Ascending aorta (tissue), 2 donors: ENCODE results near the gene RFLNA. TPM values are rescaled to one million over a fixed set of nuclear protein-coding genes. Genes with fewer than 3 reads are reported as not detected.

Experiments
- DNase-seq, 2 donors: peaks; one replicate each; pipeline ENCODE4 v3.0.0-alpha.2; 2019; ENCODE audit warnings: low spot score in 2 of 2
- H3K27ac ChIP-seq, 2 donors: fragments of 200-600 bp; sonication (generic); one replicate each; pipeline ENCODE4 v1.5.1; 2016 to 2017; ENCODE audit warnings: mild to moderate bottlenecking in 1 of 2
- H3K27me3 ChIP-seq: fragments of 200-600 bp; sonication (generic); one replicate; pipeline ENCODE4 v1.5.1; 2017
- H3K36me3 ChIP-seq, 2 donors: fragments of 200-600 bp; sonication (generic); one replicate each; pipeline ENCODE4 v1.5.1; 2016
- H3K4me1 ChIP-seq, 2 donors: fragments of 200-600 bp; sonication (generic); one replicate each; pipeline ENCODE4 v1.5.1; 2016 to 2017; ENCODE audit warnings: mild to moderate bottlenecking in 1 of 2
- H3K4me3 ChIP-seq, 2 donors: fragments of 200-600 bp; sonication (generic); one replicate each; pipeline ENCODE4 v1.5.1; 2016 to 2017; ENCODE audit warnings: mild to moderate bottlenecking in 1 of 2
- H3K9me3 ChIP-seq, 2 donors: fragments of 200-600 bp; sonication (generic); one replicate each; pipeline ENCODE4 v1.5.1; 2016
- CTCF ChIP-seq, 3 experiments: fragments of 200-600 bp in 2 of 3; fragments of 450-650 bp in 1 of 3; sonication (generic) in 2 of 3; IDR thresholded peaks; one replicate each; pipeline ENCODE4 v1.5.1; 2016 to 2019; ENCODE audit warnings: antibody characterized with exemption in 3 of 3, mild to moderate bottlenecking in 1 of 3, moderate library complexity in 1 of 3
- intact Hi-C: fragments of 100-400 bp; cut with DNase I; formaldehyde crosslinking; loops from one replicate; pipeline ENCODE4 v1.15.1; 2023
- total RNA-seq: library from RNA; depleted of rRNA; stranded (reverse); fragments of >200 nt; gene quantifications from one replicate; pipeline ENCODE4 v1.1.0, GENCODE V29; 2016

Gene RFLNA
- total RNA-seq, 1 donor from 2014 or later: not detected

GRCh38 chr12:124278389-124279101 is 16.3 kb upstream of the RFLNA start:
- Histone ChIP-seq H3K9me3 (no peaks in the 10 kb centered on the region), H3K27me3 (no peaks in the 10 kb centered on the region), H3K4me3 (no peak overlapping the region), H3K36me3 (no peaks in the 10 kb centered on the region), H3K4me1 (peaks cover 0 to 8% of the 10 kb centered on the region in 2 donors), H3K27ac (no peak overlapping the region)
- no peak for TF ChIP-seq CTCF (IDR thresholded peaks at IDR 0.05)
- intact Hi-C loops: no loop called here
- DNase-seq: no peak

GRCh38 chr12:124279315-124279714 is 15.6 kb upstream of the RFLNA start:
- no peak for DNase-seq
- H3K27me3 ChIP-seq: no peaks in the 10 kb centered on the region
- intact Hi-C loops: no loop called here
- no peak for TF ChIP-seq CTCF (IDR thresholded peaks at IDR 0.05)
- no peak overlapping the region for H3K27ac ChIP-seq
- H3K9me3 ChIP-seq: peaks cover 0 to under 1% of the 10 kb centered on the region in 2 donors
- no peak overlapping the region for H3K4me3 ChIP-seq
- H3K36me3 ChIP-seq: no peaks in the 10 kb centered on the region
- peaks cover 0 to 8% of the 10 kb centered on the region in 2 donors for H3K4me1 ChIP-seq

GRCh38 chr12:124279846-124280360 is 15.0 kb upstream of the RFLNA start:
- no peak overlapping the region for H3K4me3 ChIP-seq
- H3K27me3 ChIP-seq: no peaks in the 10 kb centered on the region
- no peak overlapping the region for H3K27ac ChIP-seq
- H3K9me3 ChIP-seq: peaks cover 0 to 7% of the 10 kb centered on the region in 2 donors
- H3K36me3 ChIP-seq: no peaks in the 10 kb centered on the region
- intact Hi-C loops: no loop called here
- no peak for TF ChIP-seq CTCF (IDR thresholded peaks at IDR 0.05)
- no peak for DNase-seq
- peaks cover 0 to 8% of the 10 kb centered on the region in 2 donors for H3K4me1 ChIP-seq

GRCh38 chr12:124281309-124281708 is 13.6 kb upstream of the RFLNA start:
- Histone ChIP-seq H3K9me3 (peaks cover 0 to 8% of the 10 kb centered on the region in 2 donors), H3K4me3 (no peak overlapping the region), H3K27me3 (no peaks in the 10 kb centered on the region), H3K27ac (no peak overlapping the region), H3K36me3 (no peaks in the 10 kb centered on the region), H3K4me1 (peaks cover 0 to 8% of the 10 kb centered on the region in 2 donors)
- DNase-seq: no peak
- TF ChIP-seq CTCF (IDR thresholded peaks at IDR 0.05): no peak
- intact Hi-C loops: no loop called here

GRCh38 chr12:124282287-124282686 is 12.6 kb upstream of the RFLNA start:
- Histone ChIP-seq H3K4me3 (no peak overlapping the region), H3K9me3 (peaks cover 0 to 8% of the 10 kb centered on the region in 2 donors), H3K27ac (no peak overlapping the region), H3K4me1 (peaks cover 0 to 8% of the 10 kb centered on the region in 2 donors), H3K27me3 (no peaks in the 10 kb centered on the region), H3K36me3 (no peaks in the 10 kb centered on the region)
- DNase-seq: no peak
- no peak for TF ChIP-seq CTCF (IDR thresholded peaks at IDR 0.05)
- intact Hi-C loops: no loop called here
